HepG2 (cell line): Measurements from ENCODE around the gene KCTD13. TPM values are rescaled to one million over a fixed set of nuclear protein-coding genes. Genes with fewer than 3 reads are reported as not detected.

Experiments
- ATF7-NPFF ChIP-seq: sonication (generic); formaldehyde crosslinking; IDR thresholded peaks from 2 replicates; pipeline ENCODE4 v1.8.1; 2023; ENCODE audit warnings: mild to moderate bottlenecking, low read depth, missing genetic modification reagents, moderate library complexity
- CC2D1A ChIP-seq: sonication (generic); formaldehyde crosslinking; IDR thresholded peaks from 2 replicates; pipeline ENCODE4 v1.8.1; 2023; ENCODE audit warnings: mild to moderate bottlenecking, missing genetic modification reagents
- CENPBD1 ChIP-seq: sonication (generic); formaldehyde crosslinking; IDR thresholded peaks from 2 replicates; pipeline ENCODE4 v1.8.0; 2022; ENCODE audit warnings: missing genetic modification reagents, low read depth, mild to moderate bottlenecking, borderline replicate concordance
- CHD4 ChIP-seq: fragments of 200-600 bp; sonication (generic); IDR thresholded peaks from 2 replicates; pipeline ENCODE4 v1.7.0; 2017; ENCODE audit warnings: mild to moderate bottlenecking, low read length, borderline replicate concordance
- FOXC1 ChIP-seq: sonication (generic); formaldehyde crosslinking; IDR thresholded peaks from 2 replicates; pipeline ENCODE4 v1.8.0; 2022; ENCODE audit warnings: mild to moderate bottlenecking, missing genetic modification reagents, borderline replicate concordance
- JDP2 ChIP-seq: sonication (generic); formaldehyde crosslinking; IDR thresholded peaks from 2 replicates; pipeline ENCODE4 v1.8.1; 2022; ENCODE audit warnings: missing genetic modification reagents, borderline replicate concordance
- NFE2 ChIP-seq: sonication (generic); formaldehyde crosslinking; IDR thresholded peaks from 2 replicates; pipeline ENCODE4 v1.4.0; 2020; ENCODE audit warnings: missing genetic modification reagents
- NR1H2 ChIP-seq: sonication (generic); formaldehyde crosslinking; IDR thresholded peaks from 2 replicates; pipeline ENCODE4 v1.8.1; 2022; ENCODE audit warnings: low read depth, missing genetic modification reagents, borderline replicate concordance
- PAX8 ChIP-seq: sonication (generic); formaldehyde crosslinking; IDR thresholded peaks from 2 replicates; pipeline ENCODE4 v1.8.0; 2022; ENCODE audit warnings: mild to moderate bottlenecking, missing genetic modification reagents, borderline replicate concordance
- RNF219 ChIP-seq: sonication (generic); formaldehyde crosslinking; IDR thresholded peaks from 2 replicates; pipeline ENCODE4 v1.5.0; 2020; ENCODE audit warnings: mild to moderate bottlenecking, missing genetic modification reagents
- TRIM24 ChIP-seq: sonication (generic); formaldehyde crosslinking; IDR thresholded peaks from 2 replicates; pipeline ENCODE4 v1.8.0; 2022; ENCODE audit warnings: mild to moderate bottlenecking, missing genetic modification reagents
- ZFP36 ChIP-seq: fragments of 150-350 bp; IDR thresholded peaks from 2 replicates; pipeline ENCODE4 v1.6.1; 2018; ENCODE audit warnings: borderline replicate concordance, low read length, low read depth; ENCODE audit not compliant: partially characterized antibody
- ZFP36L2 ChIP-seq: sonication (generic); formaldehyde crosslinking; IDR thresholded peaks from 2 replicates; pipeline ENCODE4 v1.4.0; 2020; ENCODE audit warnings: missing genetic modification reagents
- ZFX ChIP-seq: sonication (generic); formaldehyde crosslinking; IDR thresholded peaks from 2 replicates; pipeline ENCODE4 v1.4.0; 2020; ENCODE audit warnings: mild to moderate bottlenecking, low read depth, missing genetic modification reagents, moderate library complexity
- ZNF251 ChIP-seq: sonication (generic); formaldehyde crosslinking; IDR thresholded peaks from 2 replicates; pipeline ENCODE4 v1.9.0; 2021; ENCODE audit warnings: mild to moderate bottlenecking, missing genetic modification reagents
- ZNF441 ChIP-seq: sonication (generic); formaldehyde crosslinking; IDR thresholded peaks from 2 replicates; pipeline ENCODE4 v1.7.0; 2021; ENCODE audit warnings: missing genetic modification reagents, borderline replicate concordance
- ZNF513 ChIP-seq: sonication (generic); formaldehyde crosslinking; conservative IDR thresholded peaks from 2 replicates; pipeline ENCODE4 v1.5.0; 2020; ENCODE audit warnings: missing genetic modification reagents
- ZNF556 ChIP-seq: sonication (generic); formaldehyde crosslinking; IDR thresholded peaks from 2 replicates; pipeline ENCODE4 v1.4.0; 2020; ENCODE audit warnings: mild to moderate bottlenecking, missing genetic modification reagents, borderline replicate concordance
- ZNF609 ChIP-seq: sonication (generic); formaldehyde crosslinking; IDR thresholded peaks from 2 replicates; pipeline ENCODE4 v1.4.0; 2020; ENCODE audit warnings: mild to moderate bottlenecking, missing genetic modification reagents, borderline replicate concordance
- polyA plus RNA-seq, 8 experiments: library from polyadenylated mRNA; depleted of rRNA in 3 of 8; stranded (reverse) in 7 of 8; unstranded in 1 of 8; fragments of >200 nt; fragmentation: Illumina TruSeq in 4 of 8; extraction: Trizol in 4 of 8; gene quantifications; 2 replicates each; pipeline versions ENCODE4 v1.2.1 to v1.2.3, GENCODE V29; 2011 to 2016; ENCODE audit warnings: low read depth in 4 of 8, missing spikeins in 1 of 8, mixed read lengths in 1 of 8; ENCODE audit not compliant: insufficient read depth in 1 of 8
- total RNA-seq, 5 experiments: library from RNA; depleted of rRNA; stranded (reverse); fragments of >200 nt; fragmentation: Illumina TruSeq; extraction: Trizol; gene quantifications; 2 replicates each; pipeline ENCODE4 v1.2.3, GENCODE V29; 2016; ENCODE audit warnings: low read depth in 1 of 5

KCTD13 gene
- total and polyA plus RNA-seq, 2 of the 13 experiments (the other 11 are each of a cell fraction or from before 2014, with no cell fraction given) = 6.3 to 14.7 TPM

GRCh38 chr16:29973384-29974246 lies 47.6 kb upstream of the KCTD13 start, which contains the start of gene TAOK2 (continued):
- no peak for TF ChIP-seq CHD4
- TF ChIP-seq FOXC1 (CRISPR knock-in tag) = peak; percentile 65; the same call in 1 of the 2 replicates
- 0 out of 2 replicates have a peak, but pooled peaks have one; percentile 83 for TF ChIP-seq CC2D1A
- TF ChIP-seq ZNF251 (CRISPR knock-in tag) = no peak
- no peak; the same call in 1 of the 2 replicates for TF ChIP-seq ZFP36L2 (CRISPR knock-in tag)
- peak; percentile 90 for TF ChIP-seq ZNF441 (CRISPR knock-in tag)
- TF ChIP-seq NR1H2 (CRISPR knock-in tag) = no peak
- TF ChIP-seq ATF7-NPFF = peak; percentile 93
- no peak for TF ChIP-seq TRIM24 (CRISPR knock-in tag)
- 0 out of 2 replicates have a peak, but pooled peaks have one; percentile 71 for TF ChIP-seq PAX8 (CRISPR knock-in tag)
- TF ChIP-seq ZNF513 (CRISPR knock-in tag) = peak; percentile 62; the same call in 1 of the 2 replicates
- TF ChIP-seq ZNF556 = peak; percentile 78; the same call in 1 of the 2 replicates
- TF ChIP-seq ZFX (CRISPR knock-in tag) = peak; percentile 95
- no peak for TF ChIP-seq NFE2 (CRISPR knock-in tag)
- no peak for TF ChIP-seq RNF219 (CRISPR knock-in tag)
- peak; percentile 59; the same call in 1 of the 2 replicates for TF ChIP-seq ZNF609 (CRISPR knock-in tag)
- peak; percentile 36; the same call in 1 of the 2 replicates for TF ChIP-seq JDP2 (CRISPR knock-in tag)
- no peak for TF ChIP-seq ZFP36
- no peak; the same call in 1 of the 2 replicates for TF ChIP-seq CENPBD1
